Upper lobe of right lung (tissue), 1 donor: ENCODE results near the gene TACC2. TPM values are rescaled to one million over a fixed set of nuclear protein-coding genes. Genes with fewer than 3 reads are reported as not detected.

ENCODE experiments used
- ATAC-seq: fragments of 200-7000 bp; cut with Tn5 transposase; one replicate; pipeline ENCODE4 v1.9.1; 2020; ENCODE audit warnings: mild to moderate bottlenecking, moderate library complexity
- DNase-seq: peaks from one replicate; pipeline ENCODE4 v3.0.0-alpha.2; 2020
- H3K27ac ChIP-seq: fragments of 200-600 bp; one replicate; pipeline ENCODE4 v1.8.0; 2022
- H3K27me3 ChIP-seq: fragments of 200-600 bp; one replicate; pipeline ENCODE4 v1.8.0; 2022; ENCODE audit warnings: mild to moderate bottlenecking
- H3K36me3 ChIP-seq: fragments of 200-600 bp; one replicate; pipeline ENCODE4 v1.8.0; 2022
- H3K4me1 ChIP-seq: fragments of 200-600 bp; one replicate; pipeline ENCODE4 v1.8.0; 2022
- H3K4me3 ChIP-seq: fragments of 200-600 bp; one replicate; pipeline ENCODE4 v1.8.0; 2022; ENCODE audit warnings: mild to moderate bottlenecking
- H3K9me3 ChIP-seq: fragments of 200-600 bp; one replicate; pipeline ENCODE4 v1.8.0; 2022
- intact Hi-C: fragments of 100-400 bp; cut with DNase I; formaldehyde crosslinking; loops from one replicate; pipeline ENCODE4 v1.11.0; 2022
- total RNA-seq: library from RNA; stranded (reverse); fragmentation: NEBNext Ultra II Directional; extraction: Animal tissue kit (Norgen Biotek cat#: 25700); gene quantifications from one replicate; pipeline ENCODE4 v1.2.1, GENCODE V29; 2021
- TF ChIP-seq, protein P1 (sequence below): fragments of 200-600 bp; IDR thresholded peaks from one replicate; pipeline ENCODE4 v1.8.0; 2022; ENCODE audit warnings: antibody characterized with exemption
- donor health status: DM: no; HTN: yes; CAD: no; lungs with severe emphysema.

TACC2 gene
- total RNA-seq, 1 donor from 2014 or later = 236 TPM

- H3K4me3 ChIP-seq = no peak overlapping the region
- TF ChIP-seq, protein P1, sequence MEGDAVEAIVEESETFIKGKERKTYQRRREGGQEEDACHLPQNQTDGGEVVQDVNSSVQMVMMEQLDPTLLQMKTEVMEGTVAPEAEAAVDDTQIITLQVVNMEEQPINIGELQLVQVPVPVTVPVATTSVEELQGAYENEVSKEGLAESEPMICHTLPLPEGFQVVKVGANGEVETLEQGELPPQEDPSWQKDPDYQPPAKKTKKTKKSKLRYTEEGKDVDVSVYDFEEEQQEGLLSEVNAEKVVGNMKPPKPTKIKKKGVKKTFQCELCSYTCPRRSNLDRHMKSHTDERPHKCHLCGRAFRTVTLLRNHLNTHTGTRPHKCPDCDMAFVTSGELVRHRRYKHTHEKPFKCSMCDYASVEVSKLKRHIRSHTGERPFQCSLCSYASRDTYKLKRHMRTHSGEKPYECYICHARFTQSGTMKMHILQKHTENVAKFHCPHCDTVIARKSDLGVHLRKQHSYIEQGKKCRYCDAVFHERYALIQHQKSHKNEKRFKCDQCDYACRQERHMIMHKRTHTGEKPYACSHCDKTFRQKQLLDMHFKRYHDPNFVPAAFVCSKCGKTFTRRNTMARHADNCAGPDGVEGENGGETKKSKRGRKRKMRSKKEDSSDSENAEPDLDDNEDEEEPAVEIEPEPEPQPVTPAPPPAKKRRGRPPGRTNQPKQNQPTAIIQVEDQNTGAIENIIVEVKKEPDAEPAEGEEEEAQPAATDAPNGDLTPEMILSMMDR = no peak
- ATAC-seq = peak; percentile 29
- intact Hi-C loops = no loop called here
- no peaks in the 10 kb centered on the region for H3K27me3 ChIP-seq
- DNase-seq = no peak
- H3K9me3 ChIP-seq = no peaks in the 10 kb centered on the region
- peaks cover 25% of the 10 kb centered on the region for H3K36me3 ChIP-seq
- H3K4me1 ChIP-seq = peaks cover 49% of the 10 kb centered on the region
- H3K27ac ChIP-seq = no peak overlapping the region
Observed at GRCh38 chr10:122143238-122143841, 154.4 kb downstream of the TACC2 start.

DNA sequence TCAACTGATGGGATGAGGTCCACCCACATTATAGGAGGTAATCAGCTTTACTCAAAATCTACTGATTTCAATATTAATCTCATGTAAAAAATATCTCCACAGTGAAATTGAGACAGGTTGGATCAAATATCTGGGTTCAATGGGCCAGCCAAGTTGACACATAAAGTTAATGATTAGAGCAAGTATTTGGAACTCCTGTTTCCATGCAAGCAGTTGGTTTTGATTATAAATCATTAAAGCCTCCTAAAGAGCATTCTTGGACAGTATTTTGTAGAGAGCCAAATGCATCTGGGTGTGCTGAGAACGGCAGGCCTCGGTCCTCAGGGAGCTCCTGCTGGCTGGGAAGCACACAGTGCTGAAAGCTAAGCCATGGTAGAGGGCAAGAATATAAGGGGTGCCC is 155.2 kb downstream of the TACC2 start:
- ATAC-seq (no peak), DNase-seq (no peak)
- no peaks in the 10 kb centered on the region for H3K9me3 ChIP-seq
- intact Hi-C loops = no loop called here
- H3K4me3 ChIP-seq = no peak overlapping the region
- no peaks in the 10 kb centered on the region for H3K27me3 ChIP-seq
- peaks cover 49% of the 10 kb centered on the region for H3K4me1 ChIP-seq
- TF ChIP-seq, protein P1 = no peak
- peaks cover 34% of the 10 kb centered on the region for H3K36me3 ChIP-seq
- no peak overlapping the region for H3K27ac ChIP-seq

GRCh38 chr10:122145113-122145512 is 156.2 kb downstream of the TACC2 start:
- TF ChIP-seq, protein P1 = no peak
- ATAC-seq = no peak
- H3K4me1 ChIP-seq = peaks cover 49% of the 10 kb centered on the region
- H3K36me3 ChIP-seq = peaks cover 37% of the 10 kb centered on the region
- H3K9me3 ChIP-seq = no peaks in the 10 kb centered on the region
- no peak for DNase-seq
- H3K4me3 ChIP-seq = no peak overlapping the region
- no peak overlapping the region for H3K27ac ChIP-seq
- H3K27me3 ChIP-seq = no peaks in the 10 kb centered on the region
- intact Hi-C loops = no loop called here

GRCh38 chr10:122147663-122148062 is 158.7 kb downstream of the TACC2 start:
- H3K9me3 ChIP-seq = no peaks in the 10 kb centered on the region
- no peaks in the 10 kb centered on the region for H3K27me3 ChIP-seq
- H3K4me3 ChIP-seq = no peak overlapping the region
- TF ChIP-seq, protein P1 = no peak
- H3K4me1 ChIP-seq = peaks cover 23% of the 10 kb centered on the region
- intact Hi-C loops = no loop called here
- no peak overlapping the region for H3K27ac ChIP-seq
- DNase-seq (no peak), ATAC-seq (no peak)
- H3K36me3 ChIP-seq = peaks cover 37% of the 10 kb centered on the region

- DNase-seq (no peak), ATAC-seq (peak; percentile 34)
- Histone ChIP-seq H3K4me3 (no peak overlapping the region), H3K9me3 (no peaks in the 10 kb centered on the region), H3K4me1 (peaks cover 22% of the 10 kb centered on the region), H3K27me3 (no peaks in the 10 kb centered on the region), H3K27ac (peak overlapping the region; percentile 60), H3K36me3 (peaks cover 37% of the 10 kb centered on the region)
- TF ChIP-seq, protein P1 = no peak
- intact Hi-C loops = no loop called here
Observed at GRCh38 chr10:122148876-122149560, 160.1 kb downstream of the TACC2 start.
